ENCODE data around the gene TLE2. TPM values are rescaled to one million over a fixed set of nuclear protein-coding genes. Genes with fewer than 3 reads are reported as not detected.

TLE2 gene
- total RNA-seq, 4 donors from 2014 or later = 31.4 to 70.0 (median 47.5) TPM

- Histone ChIP-seq H3K27ac (peak overlapping the region; percentile 82 to 88 (median 85)), H3K4me1 (peaks cover 6 to 30% (median 22%) of the 10 kb centered on the region in 4 donors), H3K4me3 (peak overlapping the region in 1 of 4 donors; percentile 52), H3K36me3 (no peaks in the 10 kb centered on the region), H3K9me3 (no peaks in the 10 kb centered on the region), H3K27me3 (no peaks in the 10 kb centered on the region)
- in situ Hi-C loops (cut with MboI; ENCODE audit: low pct_ligation_motif_present in 1 of 4, low pct_unique_long_range_greater_than_20kb in 1 of 4, low sequenced_read_pairs in 3 of 4) (no loop called here), intact Hi-C loops (cut with DNase I; ENCODE audit: low total_unique reads) (no loop called here)
- 74 to 93% methylated on average over 2 to 5 of the region's 5 CpGs for WGBS, 2 donors (ENCODE audit: low coverage in 1 of 2)
- DNase-seq = no peak
- TF ChIP-seq POLR2AphosphoS5 (IDR thresholded peaks at IDR 0.05) (no peak), EP300 (IDR thresholded peaks at IDR 0.05; ENCODE audit: low read depth) (no peak), POLR2A (IDR thresholded peaks at IDR 0.05) (no peak), CTCF (IDR thresholded peaks at IDR 0.05) (no peak)
Measured at GRCh38 chr19:3048190-3048533, 19.1 kb upstream of the TLE2 start.

GRCh38 chr19:3047496-3048189 lies 18.6 kb upstream of the TLE2 start:
- TF ChIP-seq POLR2AphosphoS5 (IDR thresholded peaks at IDR 0.05) (peak; percentile 37 to 75 (median 37)), POLR2A (IDR thresholded peaks at IDR 0.05) (peak; percentile 51), EP300 (IDR thresholded peaks at IDR 0.05; ENCODE audit: low read depth) (no peak)
- Histone ChIP-seq H3K4me3 (peak overlapping the region; percentile 32 to 52 (median 48)), H3K9me3 (no peaks in the 10 kb centered on the region), H3K27me3 (no peaks in the 10 kb centered on the region), H3K27ac (peak overlapping the region; percentile 82 to 88 (median 85)), H3K36me3 (no peaks in the 10 kb centered on the region), H3K4me1 (peaks cover 6 to 32% (median 23%) of the 10 kb centered on the region in 4 donors)
- DNase-seq = peak; percentile 92
- intact Hi-C loops (cut with DNase I; ENCODE audit: low total_unique reads) (no loop called here), in situ Hi-C loops (cut with MboI; ENCODE audit: low pct_ligation_motif_present in 1 of 4, low pct_unique_long_range_greater_than_20kb in 1 of 4, low sequenced_read_pairs in 3 of 4) (no loop called here)
- WGBS, 2 donors (ENCODE audit: low coverage in 1 of 2) = 10 to 20% methylated on average over 7 to 28 of the region's 28 CpGs

- DNase-seq = peak; percentile 39
- WGBS, 2 donors (ENCODE audit: low coverage in 1 of 2) = 13% methylated on average over 9 of the region's 47 CpGs; no CpG with 5 or more reads in 1 of the 2 donors
- intact Hi-C loops (cut with DNase I; ENCODE audit: low total_unique reads) = no loop called here
- Histone ChIP-seq H3K4me1 (peaks cover 6 to 33% (median 25%) of the 10 kb centered on the region in 4 donors), H3K9me3 (no peaks in the 10 kb centered on the region), H3K27ac (peak overlapping the region; percentile 82 to 88 (median 85)), H3K36me3 (no peaks in the 10 kb centered on the region), H3K4me3 (peak overlapping the region; percentile 32 to 52 (median 48)), H3K27me3 (peaks cover under 1% of the 10 kb centered on the region)
- TF ChIP-seq POLR2AphosphoS5 (IDR thresholded peaks at IDR 0.05) (no peak), POLR2A (IDR thresholded peaks at IDR 0.05) (no peak), EP300 (IDR thresholded peaks at IDR 0.05; ENCODE audit: low read depth) (no peak), CTCF (IDR thresholded peaks at IDR 0.05) (no peak)
- in situ Hi-C loops (cut with MboI; ENCODE audit: low pct_ligation_motif_present in 1 of 4, low pct_unique_long_range_greater_than_20kb in 1 of 4, low sequenced_read_pairs in 3 of 4) = no loop called here
Measured at GRCh38 chr19:3046698-3047495, 17.8 kb upstream of the TLE2 start.

GRCh38 chr19:3045885-3046697 lies 17.0 kb upstream of the TLE2 start:
- 35% methylated on average over 16 of the region's 16 CpGs; no CpG with 5 or more reads in 1 of the 2 donors for WGBS, 2 donors (ENCODE audit: low coverage in 1 of 2)
- Histone ChIP-seq H3K4me1 (peaks cover 6 to 30% (median 23%) of the 10 kb centered on the region in 4 donors), H3K36me3 (no peaks in the 10 kb centered on the region), H3K27ac (peak overlapping the region; percentile 46 to 88 (median 72)), H3K9me3 (no peaks in the 10 kb centered on the region), H3K27me3 (peaks cover 5% of the 10 kb centered on the region), H3K4me3 (no peak overlapping the region)
- DNase-seq = no peak
- in situ Hi-C loops (cut with MboI; ENCODE audit: low pct_ligation_motif_present in 1 of 4, low pct_unique_long_range_greater_than_20kb in 1 of 4, low sequenced_read_pairs in 3 of 4) = no loop called here
- TF ChIP-seq POLR2AphosphoS5 (IDR thresholded peaks at IDR 0.05) (no peak), EP300 (IDR thresholded peaks at IDR 0.05; ENCODE audit: low read depth) (no peak), POLR2A (IDR thresholded peaks at IDR 0.05) (no peak), CTCF (IDR thresholded peaks at IDR 0.05) (no peak)
- intact Hi-C loops (cut with DNase I; ENCODE audit: low total_unique reads) = no loop called here

All from transverse colon (tissue), 4 donors.